Measurements from ENCODE around the gene FN1.

DNA sequence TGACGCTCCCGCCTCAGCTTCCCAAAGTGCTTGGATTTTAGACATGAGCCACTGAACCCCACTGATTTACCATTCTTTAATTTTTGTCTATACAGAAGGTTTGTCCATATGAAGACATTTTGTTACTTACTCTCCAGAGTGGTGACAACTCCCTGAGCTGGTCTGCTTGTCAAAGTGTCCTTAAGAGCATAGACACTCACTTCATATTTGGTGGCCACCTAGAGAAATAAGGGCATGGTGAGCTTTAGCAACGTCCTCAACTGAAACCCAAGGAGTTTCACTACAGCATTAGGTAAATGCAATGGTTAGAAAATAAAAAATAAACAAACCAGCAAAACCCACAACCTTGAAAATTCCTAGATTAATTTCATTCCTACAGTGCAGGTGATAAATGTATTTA, 57.8 kb downstream of the FN1 start:
- TF ChIP-seq, protein P1, sequence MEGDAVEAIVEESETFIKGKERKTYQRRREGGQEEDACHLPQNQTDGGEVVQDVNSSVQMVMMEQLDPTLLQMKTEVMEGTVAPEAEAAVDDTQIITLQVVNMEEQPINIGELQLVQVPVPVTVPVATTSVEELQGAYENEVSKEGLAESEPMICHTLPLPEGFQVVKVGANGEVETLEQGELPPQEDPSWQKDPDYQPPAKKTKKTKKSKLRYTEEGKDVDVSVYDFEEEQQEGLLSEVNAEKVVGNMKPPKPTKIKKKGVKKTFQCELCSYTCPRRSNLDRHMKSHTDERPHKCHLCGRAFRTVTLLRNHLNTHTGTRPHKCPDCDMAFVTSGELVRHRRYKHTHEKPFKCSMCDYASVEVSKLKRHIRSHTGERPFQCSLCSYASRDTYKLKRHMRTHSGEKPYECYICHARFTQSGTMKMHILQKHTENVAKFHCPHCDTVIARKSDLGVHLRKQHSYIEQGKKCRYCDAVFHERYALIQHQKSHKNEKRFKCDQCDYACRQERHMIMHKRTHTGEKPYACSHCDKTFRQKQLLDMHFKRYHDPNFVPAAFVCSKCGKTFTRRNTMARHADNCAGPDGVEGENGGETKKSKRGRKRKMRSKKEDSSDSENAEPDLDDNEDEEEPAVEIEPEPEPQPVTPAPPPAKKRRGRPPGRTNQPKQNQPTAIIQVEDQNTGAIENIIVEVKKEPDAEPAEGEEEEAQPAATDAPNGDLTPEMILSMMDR (IDR thresholded peaks at IDR 0.05), result no peak
- TF ChIP-seq EZH2 (IDR thresholded peaks at IDR 0.05; ENCODE audit: borderline replicate concordance, insufficient read depth, low read depth, low read length, poor library complexity, severe bottlenecking), result no peak
